Myocyte (in vitro differentiated cells): Measurements from ENCODE around the gene CDHR2. TPM values are rescaled to one million over a fixed set of nuclear protein-coding genes. Genes with fewer than 3 reads are reported as not detected.

Experiments used
- DNase-seq: peaks from one replicate; pipeline ENCODE4 v3.0.0-alpha.2; 2012; ENCODE audit warnings: low read depth
- polyA plus RNA-seq: library from polyadenylated mRNA; unstranded; fragments of >200 nt; gene quantifications from one replicate; pipeline ENCODE4 v1.2.1, GENCODE V29; 2012; ENCODE audit warnings: missing spikeins
- total RNA-seq: library from RNA; depleted of rRNA; stranded (reverse); fragments of >200 nt; gene quantifications from 2 replicates; pipeline ENCODE4 v1.2.3, GENCODE V29; 2014

Gene CDHR2
- total RNA-seq = not detected in 2 replicates
- polyA plus RNA-seq = 0.13 TPM

- no peak for DNase-seq
These were observed at the start of gene CDHR2 for GRCh38 chr5:176548967-176549444. CDHR2 (plus strand) TSS chr5:176549342; CDS start chr5:176565353, 16,011 bp downstream.

GRCh38 chr5:176500511-176500910, 48.6 kb upstream of the CDHR2 start:
- no peak for DNase-seq

DNA sequence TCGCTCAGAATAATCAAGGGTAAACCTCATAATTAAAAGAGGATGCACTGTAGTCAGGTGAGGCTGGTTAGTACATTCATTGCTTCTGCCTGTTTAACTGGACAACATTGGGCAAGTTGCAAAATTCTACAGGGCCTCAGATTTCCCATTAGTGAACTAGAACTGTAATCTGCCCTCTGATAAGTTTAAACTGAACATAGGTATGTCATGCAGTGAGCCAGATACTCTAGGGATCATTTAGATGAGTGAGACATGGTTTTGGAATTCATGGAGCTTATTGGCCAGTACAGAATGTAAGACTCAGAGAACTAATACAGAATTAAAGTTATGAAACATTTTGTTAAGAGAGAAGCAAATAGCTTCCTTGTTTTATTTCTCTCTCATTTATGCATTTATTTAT, 47.8 kb upstream of the CDHR2 start:
- no peak for DNase-seq

GRCh38 chr5:176503496-176503895, 45.6 kb upstream of the CDHR2 start:
- no peak for DNase-seq

GRCh38 chr5:176507911-176508310, 41.2 kb upstream of the CDHR2 start:
- DNase-seq = no peak

- DNase-seq = peak; percentile 16
These were observed 40.5 kb upstream of the CDHR2 start for GRCh38 chr5:176508603-176509002.

GRCh38 chr5:176513788-176514187, 35.4 kb upstream of the CDHR2 start:
- DNase-seq = no peak

GRCh38 chr5:176514244-176514950, 34.7 kb upstream of the CDHR2 start:
- no peak for DNase-seq

GRCh38 chr5:176515396-176515795, 33.7 kb upstream of the CDHR2 start:
- no peak for DNase-seq

DNA sequence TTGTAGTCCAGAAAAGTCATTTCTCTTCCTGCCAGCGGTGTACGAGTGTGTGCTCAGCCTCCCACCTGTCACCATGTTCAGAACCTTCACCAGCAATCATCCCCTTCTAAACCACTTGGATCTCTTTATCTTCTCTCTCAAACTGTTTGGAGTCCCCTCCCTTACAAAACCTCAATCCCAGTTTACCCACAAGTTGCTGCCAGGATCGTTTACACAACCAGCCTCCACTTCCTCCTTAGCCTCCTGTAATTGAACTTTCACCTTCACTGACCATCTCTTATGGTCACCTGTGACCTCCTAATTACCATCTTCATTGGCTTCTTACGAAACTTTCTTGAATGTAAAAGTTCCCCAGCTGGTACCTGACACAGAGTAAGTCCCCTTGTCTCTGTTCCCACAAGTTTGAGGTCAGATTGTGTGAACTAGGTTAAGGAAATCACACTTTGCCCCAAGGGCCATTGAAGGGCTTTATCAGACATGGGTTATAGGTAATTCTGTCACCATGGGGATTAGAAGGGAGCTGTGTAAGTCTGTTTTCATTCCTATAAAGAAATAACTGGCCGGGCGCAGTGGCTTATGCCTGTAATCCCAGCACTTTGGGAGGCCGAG, 32.0 kb upstream of the CDHR2 start:
- DNase-seq = no peak

GRCh38 chr5:176519810-176520720, 29.1 kb upstream of the CDHR2 start:
- DNase-seq = no peak

DNA sequence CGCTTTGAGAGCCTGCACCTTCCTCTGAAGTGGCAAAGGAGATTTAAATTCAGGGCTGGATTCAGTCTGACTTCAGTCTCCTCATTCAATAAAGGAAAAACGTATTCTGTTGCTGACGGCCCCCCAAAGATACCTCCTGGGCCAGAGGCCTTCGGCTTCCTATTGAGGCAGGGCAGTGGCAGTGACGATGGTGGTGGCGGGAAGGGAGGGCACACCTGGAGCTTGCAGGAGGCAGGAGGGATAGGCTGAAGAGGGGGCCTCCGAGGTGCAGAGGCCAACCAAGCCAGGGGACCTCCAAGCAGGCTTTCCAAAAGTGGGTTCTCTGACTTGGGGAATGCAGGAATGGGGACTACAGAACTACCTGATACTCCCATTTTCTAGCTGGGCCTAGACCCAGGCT, 27.9 kb upstream of the CDHR2 start:
- no peak for DNase-seq

DNA sequence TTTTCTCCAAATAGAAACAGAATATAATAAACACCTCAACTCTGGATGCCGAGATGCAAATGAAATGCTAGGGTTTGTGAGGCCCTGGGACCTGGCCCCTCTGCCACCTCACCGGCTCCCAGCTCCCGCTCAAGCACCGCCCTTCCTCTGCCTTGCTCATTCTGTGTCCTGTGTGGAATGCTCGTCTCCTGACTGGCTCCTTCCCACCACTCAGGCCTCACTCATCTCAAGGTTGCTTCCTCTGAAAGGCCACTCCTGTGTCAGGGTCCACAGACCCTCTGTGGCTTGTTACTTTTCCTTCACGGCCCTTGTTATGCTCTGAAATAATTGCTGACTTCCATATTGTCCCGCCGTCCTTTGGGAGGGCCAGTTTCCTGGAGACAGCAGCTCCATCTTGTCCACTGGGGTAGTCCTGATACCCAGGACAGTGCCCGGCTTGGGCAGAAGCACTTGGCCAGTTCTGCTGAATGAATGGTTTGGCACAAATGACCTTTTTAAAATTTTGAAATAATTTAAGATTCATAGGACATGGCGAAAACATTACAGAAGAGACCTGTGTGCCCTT, 27.4 kb upstream of the CDHR2 start:
- no peak for DNase-seq

GRCh38 chr5:176524138-176524537, 25.0 kb upstream of the CDHR2 start:
- DNase-seq = no peak

GRCh38 chr5:176524987-176525386, 24.2 kb upstream of the CDHR2 start:
- no peak for DNase-seq

- no peak for DNase-seq
These were observed 23.5 kb upstream of the CDHR2 start for GRCh38 chr5:176525677-176526076.

DNA sequence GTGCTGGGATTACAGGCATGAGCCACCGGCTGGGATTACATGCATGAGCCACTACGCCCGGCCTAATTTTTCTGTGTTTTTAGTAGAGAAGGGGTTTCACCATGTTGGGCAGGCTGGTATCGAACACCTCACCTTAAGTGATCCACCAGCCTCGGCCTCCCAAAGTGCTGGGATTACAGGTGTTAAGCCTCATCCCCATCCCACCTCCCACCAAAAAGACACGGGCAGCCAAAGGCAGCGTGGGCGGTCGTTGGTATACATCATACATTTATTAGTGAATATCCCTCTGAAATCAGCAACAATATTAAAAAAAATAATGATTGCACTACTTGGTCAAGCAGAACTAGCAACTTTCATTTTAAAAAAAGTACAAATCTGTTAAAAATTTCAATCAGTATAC, 22.7 kb upstream of the CDHR2 start:
- DNase-seq = no peak

GRCh38 chr5:176527246-176528222, 21.6 kb upstream of the CDHR2 start:
- no peak for DNase-seq

DNA sequence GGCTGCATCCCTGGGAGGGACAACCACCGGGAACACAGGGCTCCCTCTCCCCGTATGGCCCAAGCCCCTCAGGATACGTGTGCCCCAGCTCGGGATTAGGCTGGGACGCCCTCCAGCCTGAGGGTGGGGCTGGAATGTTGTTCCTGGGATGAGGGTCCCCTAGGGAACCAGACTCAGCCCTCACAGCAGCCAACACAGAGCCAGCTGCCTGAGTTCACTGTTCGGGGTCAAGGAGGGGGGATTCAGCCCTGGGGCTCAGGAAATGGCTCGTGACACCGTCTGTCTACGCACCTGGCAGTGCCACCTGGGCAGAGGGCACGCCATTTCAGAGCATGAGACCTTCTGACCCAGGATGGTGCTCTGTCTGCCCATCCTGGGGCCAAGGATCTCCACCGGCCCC, 20.8 kb upstream of the CDHR2 start:
- DNase-seq = no peak

DNA sequence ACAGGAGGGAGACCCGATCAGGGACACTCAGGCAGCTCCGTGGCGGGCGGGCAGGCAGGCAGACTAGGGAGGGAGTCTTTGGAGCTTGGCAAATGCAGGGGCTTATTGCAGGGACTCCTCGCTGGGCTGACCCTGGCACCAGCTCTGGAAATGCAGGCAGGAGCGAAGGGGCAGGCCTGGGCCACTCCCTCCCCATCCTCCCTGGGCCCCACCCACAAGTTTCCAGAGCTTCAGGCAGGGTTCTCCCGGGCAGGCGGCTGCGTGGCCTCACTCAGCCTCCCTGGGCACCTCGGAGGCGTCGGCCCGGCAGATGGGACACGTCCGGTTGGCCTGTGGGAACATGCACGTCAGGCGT, 20.4 kb upstream of the CDHR2 start:
- DNase-seq = no peak
